SW480 (cell line): ENCODE measurements around the gene ART1.

ENCODE experiments used
- DNase-seq: peaks from one replicate; pipeline ENCODE4 v3.0.0-alpha.2; 2016; ENCODE audit warnings: low spot score

ART1 gene

GRCh38 chr11:3666023-3666530, 21.1 kb downstream of the ART1 start:
- DNase-seq, result no peak

- no peak for DNase-seq
These were observed 22.5 kb downstream of the ART1 start for GRCh38 chr11:3667149-3668035.

- DNase-seq, result no peak
These were observed 24.2 kb downstream of the ART1 start for GRCh38 chr11:3669128-3669527.

DNA sequence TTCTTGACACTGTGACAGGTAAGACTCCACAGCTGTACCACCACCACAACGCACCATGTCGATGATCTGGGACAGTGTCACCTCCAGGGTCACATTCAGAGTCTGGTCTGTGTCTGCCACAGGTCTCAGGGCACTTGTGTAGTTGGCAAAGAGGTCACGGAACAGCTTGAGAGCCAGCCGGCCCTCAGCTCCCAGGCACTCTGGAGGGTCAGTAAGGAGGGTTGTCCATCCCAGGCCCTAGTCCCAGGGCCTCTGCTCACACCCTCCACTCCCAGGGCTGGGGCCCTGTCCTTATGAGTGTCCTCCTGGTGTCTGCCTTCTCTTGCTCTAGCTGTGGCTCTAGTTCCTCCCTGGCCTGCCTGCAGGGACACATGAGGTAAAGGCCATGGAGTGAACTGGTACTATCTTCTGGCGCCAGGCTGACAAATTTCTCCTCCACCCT, 24.8 kb downstream of the ART1 start:
- no peak for DNase-seq

GRCh38 chr11:3671334-3672254, 26.7 kb downstream of the ART1 start, which contains the start of gene CHRNA10:
Gene CHRNA10 (minus strand): TSS chr11:3671384. CDS start chr11:3671312, 72 bp downstream.
- DNase-seq, result no peak

DNA sequence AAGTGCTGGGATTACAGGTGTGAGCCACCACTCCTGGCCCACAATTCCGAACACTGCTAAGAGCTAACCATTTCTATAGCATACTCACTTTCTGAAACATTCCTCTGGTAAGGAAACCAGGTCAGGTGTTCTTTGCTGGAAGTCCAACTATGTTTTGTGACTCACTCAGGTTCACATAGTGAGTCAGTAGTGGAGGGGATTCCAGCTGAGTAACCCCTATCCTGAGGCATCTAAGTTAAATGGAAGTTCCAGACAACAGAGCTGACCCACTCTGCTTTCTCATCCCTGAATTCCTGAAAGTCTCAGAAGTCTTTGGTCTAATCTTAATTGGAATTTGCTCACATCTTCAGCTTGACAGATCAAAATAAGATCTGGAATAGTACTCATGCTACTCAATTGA, 29.3 kb downstream of the ART1 start:
- peak; percentile 14 for DNase-seq

GRCh38 chr11:3675971-3676370, 31.0 kb downstream of the ART1 start:
- DNase-seq, result no peak

- DNase-seq, result no peak
These were observed 34.1 kb downstream of the ART1 start for GRCh38 chr11:3679077-3679476.

DNA sequence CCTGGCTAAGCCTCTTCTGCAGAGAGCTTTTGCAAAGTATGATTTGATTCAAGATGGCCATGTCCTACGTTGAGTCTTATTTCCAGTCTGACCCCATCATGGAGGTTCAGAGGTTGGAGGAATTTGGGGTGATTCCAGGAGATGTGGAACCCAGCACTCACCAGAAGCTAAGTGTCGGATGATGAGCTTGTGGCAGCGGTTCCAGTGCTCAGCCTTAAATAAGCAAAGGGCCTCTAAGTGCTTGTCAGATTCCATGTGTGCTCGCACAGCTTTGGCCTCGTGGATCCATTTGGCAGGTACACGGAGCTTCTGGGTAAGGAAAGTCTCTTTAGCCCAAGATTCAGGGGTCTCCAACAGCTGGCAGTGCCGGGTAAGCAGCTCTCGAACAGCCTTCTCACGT, 38.1 kb downstream of the ART1 start:
- no peak for DNase-seq

- DNase-seq, result no peak
These were observed 39.3 kb downstream of the ART1 start for GRCh38 chr11:3684129-3684818.

DNA sequence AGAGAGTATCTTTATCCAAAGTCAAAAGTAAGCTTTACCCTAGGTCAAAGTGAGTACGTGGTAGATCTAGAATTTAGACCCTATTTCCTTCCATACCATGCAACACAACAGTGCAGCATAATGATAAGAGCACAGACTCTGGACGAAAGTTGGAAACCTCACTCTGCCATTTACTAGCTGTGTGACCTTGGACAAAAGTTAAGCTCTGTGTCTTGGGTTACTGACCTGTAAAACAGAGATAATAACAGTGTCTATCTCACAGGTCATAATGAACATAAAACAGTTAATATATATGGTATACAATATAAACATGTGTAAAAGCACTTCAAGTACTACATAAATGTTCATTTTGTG, 39.9 kb downstream of the ART1 start:
- DNase-seq, result no peak

GRCh38 chr11:3685923-3686322, 41.0 kb downstream of the ART1 start:
- no peak for DNase-seq

- DNase-seq, result no peak
These were observed 41.8 kb downstream of the ART1 start for GRCh38 chr11:3686751-3687150.

- DNase-seq, result no peak
These were observed 55.5 kb downstream of the ART1 start for GRCh38 chr11:3700410-3700809.

- DNase-seq, result no peak
These were observed 56.0 kb downstream of the ART1 start for GRCh38 chr11:3700910-3701309.

DNA sequence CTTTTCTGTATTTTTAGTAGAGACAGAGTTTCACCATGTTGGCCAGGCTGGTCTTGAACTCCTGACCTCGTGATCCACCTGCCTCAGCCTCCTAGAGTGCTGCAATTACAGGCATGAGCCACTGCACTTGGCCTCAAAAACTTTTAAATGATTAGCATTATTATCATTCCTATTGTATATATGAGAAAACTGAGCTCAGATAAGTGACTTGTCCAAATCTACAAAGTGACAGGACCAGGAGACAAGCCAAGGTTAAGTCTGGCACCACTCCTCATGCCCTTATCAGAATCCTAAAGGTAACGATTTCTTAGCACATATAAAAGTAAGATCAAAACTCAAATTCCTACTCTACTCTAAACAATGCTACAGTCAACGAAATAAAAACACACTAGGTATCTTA, 58.5 kb downstream of the ART1 start:
- DNase-seq, result no peak

- no peak for DNase-seq
These were observed 62.2 kb downstream of the ART1 start for GRCh38 chr11:3707176-3707575.

DNA sequence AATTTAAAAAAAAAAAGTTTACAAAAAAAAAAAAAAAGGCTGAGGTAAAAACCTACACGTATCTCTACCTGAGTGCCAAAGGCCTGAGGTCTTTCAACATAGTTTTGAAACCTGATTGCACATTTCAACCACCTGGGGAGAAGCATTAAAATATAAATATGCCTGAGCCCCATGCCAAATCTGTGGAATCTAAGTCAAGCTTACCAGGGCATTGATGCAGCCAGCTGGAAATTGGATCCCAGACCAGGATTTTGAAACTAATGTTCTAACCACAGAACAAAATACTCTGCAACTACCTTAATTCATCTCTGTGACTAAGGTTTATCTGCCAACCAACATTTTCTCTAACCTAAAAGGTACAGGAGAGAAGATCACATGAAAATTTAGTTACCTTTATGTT, 65.0 kb downstream of the ART1 start:
- DNase-seq, result no peak

DNA sequence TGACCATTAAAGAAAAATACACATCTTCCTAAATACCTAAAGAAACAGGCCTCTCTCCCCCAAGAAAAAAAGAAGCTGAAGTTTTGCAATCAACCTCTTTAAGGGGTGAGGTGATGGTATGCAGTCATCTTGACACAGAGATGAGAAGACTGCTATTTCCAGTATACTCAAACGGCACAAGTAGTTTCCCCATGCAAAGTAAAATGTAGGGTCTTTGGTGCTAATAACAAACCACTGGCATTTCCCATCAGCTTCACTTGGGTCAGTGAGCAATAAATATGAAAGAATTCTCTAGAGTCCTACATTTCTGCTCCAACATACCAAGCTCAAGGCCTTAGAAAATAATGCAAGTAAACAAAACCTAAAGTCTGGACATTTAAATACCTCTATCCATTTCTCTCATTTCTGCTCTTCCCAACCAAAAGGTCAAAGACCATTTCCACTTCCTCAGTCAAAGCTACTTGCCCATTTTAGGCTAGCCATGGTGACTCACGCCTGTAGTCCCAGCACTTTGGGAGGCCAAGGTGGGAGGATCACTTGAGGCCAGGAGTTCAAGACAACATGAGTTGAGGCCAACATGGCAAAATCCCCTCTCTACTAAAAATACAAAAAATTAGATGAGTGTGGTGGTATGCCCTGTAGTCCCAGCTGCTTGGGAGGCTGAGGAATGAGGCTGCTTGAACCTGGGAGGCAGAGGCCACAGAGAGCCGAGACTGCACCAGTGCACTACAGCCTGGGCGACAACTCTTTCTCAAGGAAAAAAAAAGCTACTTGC, 65.7 kb downstream of the ART1 start:
- no peak for DNase-seq

DNA sequence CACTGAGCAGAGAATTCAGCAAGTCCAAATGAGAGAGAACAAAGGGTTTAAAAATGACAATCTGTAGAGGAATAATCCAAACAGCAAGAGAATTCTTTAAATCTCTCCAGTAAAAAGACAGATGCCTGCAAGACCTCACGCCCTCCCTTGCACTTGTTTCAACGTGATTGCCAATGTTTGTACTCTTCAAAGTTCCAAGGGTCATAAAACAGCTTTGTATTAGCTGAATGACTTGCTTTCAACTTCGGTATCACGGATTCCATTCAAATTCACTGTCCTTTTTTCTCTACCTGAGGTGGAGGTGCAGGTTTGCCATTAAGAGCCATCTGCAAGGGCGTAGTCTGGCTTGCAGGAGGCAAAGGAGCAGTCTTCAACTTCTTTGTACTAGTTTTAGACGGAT, 67.3 kb downstream of the ART1 start:
- DNase-seq, result no peak
